ENCODE measurements around the gene SBF1.

Gene SBF1

GRCh38 chr22:50505276-50505775 lies 30.5 kb upstream of the SBF1 start:
- Histone ChIP-seq H3K4me3 (ENCODE audit: low read length) (no peak overlapping the region), H3K27ac (ENCODE audit: low read length) (no peak overlapping the region), H3K9ac (ENCODE audit: low read depth, low read length) (no peak overlapping the region), H3K36me3 (ENCODE audit: insufficient read depth, low read depth, low read length) (peaks cover 6% of the 10 kb centered on the region; the same call in 1 of the 2 replicates), H3K4me1 (ENCODE audit: insufficient read depth, low read length) (no peaks in the 10 kb centered on the region; the same call in 1 of the 2 replicates), H3K9me3 (ENCODE audit: insufficient read depth, low read depth, low read length) (no peaks in the 10 kb centered on the region), H3K27me3 (ENCODE audit: insufficient read depth, low read length) (no peaks in the 10 kb centered on the region)

DNA sequence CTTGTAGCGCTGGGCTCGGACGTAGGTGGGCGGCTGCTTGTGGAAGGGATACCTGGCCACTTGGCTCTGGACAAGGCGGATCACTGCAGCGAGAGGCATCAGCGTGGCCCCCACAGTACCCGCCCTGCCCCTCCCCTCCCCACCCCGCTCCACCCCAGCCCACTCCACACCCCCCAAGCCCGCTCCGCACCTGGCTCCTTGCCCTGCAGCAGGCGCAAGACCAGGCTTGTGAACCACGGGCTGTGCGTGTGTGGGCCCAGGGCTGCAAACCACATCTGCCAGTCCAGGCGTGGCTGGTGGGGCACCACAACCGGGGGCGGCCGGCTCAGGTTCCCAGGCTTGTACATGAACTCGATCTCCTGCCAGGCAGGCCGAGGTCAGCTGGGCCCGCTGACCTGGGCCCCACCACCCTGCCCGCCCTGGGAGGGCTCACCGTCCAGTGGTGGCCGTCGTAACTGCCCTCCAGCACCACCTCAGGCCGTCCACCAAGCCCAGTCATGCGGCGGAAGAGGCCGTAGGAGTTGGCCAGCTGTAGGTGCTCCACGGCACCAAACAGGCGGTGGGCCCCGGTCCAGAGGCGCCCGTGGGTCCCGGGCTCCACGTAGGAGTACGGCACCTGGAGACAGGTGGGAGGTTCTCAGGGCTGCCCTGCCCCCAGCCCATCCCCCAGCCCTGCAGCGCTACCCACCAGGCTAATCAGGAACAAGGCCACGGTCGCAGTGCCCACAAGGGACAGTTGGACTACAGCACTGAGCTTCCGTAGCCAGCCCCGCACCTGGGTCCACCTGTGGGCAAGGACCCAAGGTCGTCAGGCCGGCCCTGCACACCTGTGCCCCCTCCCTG lies 29.8 kb upstream of the SBF1 start:
- Histone ChIP-seq H3K36me3 (ENCODE audit: insufficient read depth, low read depth, low read length) (peaks cover 6% of the 10 kb centered on the region; the same call in 1 of the 2 replicates), H3K27me3 (ENCODE audit: insufficient read depth, low read length) (no peaks in the 10 kb centered on the region), H3K27ac (ENCODE audit: low read length) (no peak overlapping the region), H3K9me3 (ENCODE audit: insufficient read depth, low read depth, low read length) (no peaks in the 10 kb centered on the region), H3K9ac (ENCODE audit: low read depth, low read length) (no peak overlapping the region), H3K4me3 (ENCODE audit: low read length) (no peak overlapping the region), H3K4me1 (ENCODE audit: insufficient read depth, low read length) (no peaks in the 10 kb centered on the region; the same call in 1 of the 2 replicates)

GRCh38 chr22:50503475-50504145 lies 28.8 kb upstream of the SBF1 start:
- H3K9ac ChIP-seq (ENCODE audit: low read depth, low read length), result no peak overlapping the region
- H3K4me3 ChIP-seq (ENCODE audit: low read length), result no peak overlapping the region
- no peaks in the 10 kb centered on the region for H3K27me3 ChIP-seq (ENCODE audit: insufficient read depth, low read length)
- H3K27ac ChIP-seq (ENCODE audit: low read length), result no peak overlapping the region
- no peaks in the 10 kb centered on the region for H3K9me3 ChIP-seq (ENCODE audit: insufficient read depth, low read depth, low read length)
- H3K4me1 ChIP-seq (ENCODE audit: insufficient read depth, low read length), result no peaks in the 10 kb centered on the region; the same call in 1 of the 2 replicates
- H3K36me3 ChIP-seq (ENCODE audit: insufficient read depth, low read depth, low read length), result peaks cover 6% of the 10 kb centered on the region; the same call in 1 of the 2 replicates

DNA sequence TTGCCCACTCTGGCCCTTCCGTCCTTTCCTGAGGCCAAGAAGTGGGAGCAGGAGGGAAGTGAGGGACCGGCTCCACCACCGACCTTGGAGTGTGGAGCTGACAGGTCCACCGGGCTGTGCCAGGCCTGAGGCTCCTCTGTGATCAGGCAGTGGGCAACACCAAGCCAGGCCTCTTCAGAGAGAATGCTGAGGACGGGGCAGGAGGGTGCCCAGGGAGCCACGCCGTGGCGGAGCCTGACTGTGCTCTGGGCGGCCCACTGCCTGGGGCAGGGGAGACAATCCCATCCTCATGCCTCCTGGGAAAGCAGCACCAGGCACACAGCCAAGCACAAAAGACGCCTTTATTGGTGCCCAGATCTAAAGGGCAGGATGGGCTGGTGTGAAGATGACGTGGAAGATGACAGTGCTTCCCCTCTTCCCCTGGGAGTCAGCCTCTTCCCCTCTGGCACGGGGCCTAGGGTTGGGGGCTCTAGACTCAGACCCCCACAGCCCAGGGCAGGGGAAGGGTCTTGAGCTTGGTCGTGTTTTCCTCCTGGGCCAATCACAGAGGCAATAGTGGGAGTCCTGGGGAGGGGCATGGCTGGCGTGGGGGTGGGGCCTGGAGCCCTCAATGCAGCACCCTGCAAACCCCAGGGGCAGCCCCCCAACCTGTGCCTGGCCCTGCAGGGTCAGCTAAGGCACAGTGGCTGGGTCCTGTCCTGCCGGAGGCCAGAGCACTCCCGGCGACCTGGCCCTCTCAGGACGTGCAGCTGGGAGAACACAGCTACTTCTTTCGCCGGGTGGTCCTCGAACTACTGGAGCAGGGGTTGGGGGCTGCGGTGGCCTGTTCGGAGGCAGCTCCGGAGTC lies 28.0 kb upstream of the SBF1 start:
- Histone ChIP-seq H3K27me3 (ENCODE audit: insufficient read depth, low read length) (no peaks in the 10 kb centered on the region), H3K36me3 (ENCODE audit: insufficient read depth, low read depth, low read length) (peaks cover 6% of the 10 kb centered on the region; the same call in 1 of the 2 replicates), H3K27ac (ENCODE audit: low read length) (no peak overlapping the region), H3K9me3 (ENCODE audit: insufficient read depth, low read depth, low read length) (no peaks in the 10 kb centered on the region), H3K9ac (ENCODE audit: low read depth, low read length) (no peak overlapping the region), H3K4me1 (ENCODE audit: insufficient read depth, low read length) (no peaks in the 10 kb centered on the region; the same call in 1 of the 2 replicates), H3K4me3 (ENCODE audit: low read length) (no peak overlapping the region)

GRCh38 chr22:50502096-50502495 lies 27.3 kb upstream of the SBF1 start:
- H3K36me3 ChIP-seq (ENCODE audit: insufficient read depth, low read depth, low read length), result peaks cover 6% of the 10 kb centered on the region; the same call in 1 of the 2 replicates
- H3K27ac ChIP-seq (ENCODE audit: low read length), result no peak overlapping the region

DNA sequence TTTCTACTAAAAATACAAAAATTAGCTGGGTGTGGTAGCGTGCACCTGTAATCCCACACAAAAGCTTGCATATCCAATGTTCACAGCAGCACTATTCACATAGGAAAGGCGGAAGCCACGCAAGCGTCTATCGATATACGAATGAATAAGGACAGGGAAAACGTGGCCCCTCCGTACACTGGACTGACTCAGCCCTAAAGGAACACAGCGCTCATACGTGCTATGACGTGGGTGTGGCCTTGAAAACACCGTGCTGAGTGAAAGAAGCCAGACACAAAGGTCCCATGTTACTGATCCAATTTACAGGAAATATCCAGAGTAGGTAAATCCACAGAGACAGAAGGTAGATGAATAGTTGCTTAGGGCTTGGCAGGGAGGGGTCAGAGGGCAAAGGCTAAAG lies 25.6 kb upstream of the SBF1 start:
- H3K27me3 ChIP-seq (ENCODE audit: insufficient read depth, low read length), result no peaks in the 10 kb centered on the region
- H3K9me3 ChIP-seq (ENCODE audit: insufficient read depth, low read depth, low read length), result no peaks in the 10 kb centered on the region
- H3K9ac ChIP-seq (ENCODE audit: low read depth, low read length), result no peak overlapping the region
- no peak overlapping the region for H3K27ac ChIP-seq (ENCODE audit: low read length)
- H3K4me1 ChIP-seq (ENCODE audit: insufficient read depth, low read length), result no peaks in the 10 kb centered on the region
- H3K4me3 ChIP-seq (ENCODE audit: low read length), result no peak overlapping the region
- peaks cover 6% of the 10 kb centered on the region; the same call in 1 of the 2 replicates for H3K36me3 ChIP-seq (ENCODE audit: insufficient read depth, low read depth, low read length)

More at GRCh38 chr22:50502096-50502495, 27.3 kb upstream of the SBF1 start:
- Histone ChIP-seq H3K4me3 (ENCODE audit: low read length) (no peak overlapping the region), H3K4me1 (ENCODE audit: insufficient read depth, low read length) (no peaks in the 10 kb centered on the region; the same call in 1 of the 2 replicates), H3K27me3 (ENCODE audit: insufficient read depth, low read length) (no peaks in the 10 kb centered on the region), H3K9ac (ENCODE audit: low read depth, low read length) (no peak overlapping the region), H3K9me3 (ENCODE audit: insufficient read depth, low read depth, low read length) (no peaks in the 10 kb centered on the region)

- Histone ChIP-seq H3K36me3 (ENCODE audit: insufficient read depth, low read depth, low read length) (no peaks in the 10 kb centered on the region), H3K9me3 (ENCODE audit: insufficient read depth, low read depth, low read length) (no peaks in the 10 kb centered on the region), H3K27ac (ENCODE audit: low read length) (no peak overlapping the region), H3K27me3 (ENCODE audit: insufficient read depth, low read length) (no peaks in the 10 kb centered on the region), H3K4me3 (ENCODE audit: low read length) (no peak overlapping the region), H3K4me1 (ENCODE audit: insufficient read depth, low read length) (no peaks in the 10 kb centered on the region), H3K9ac (ENCODE audit: low read depth, low read length) (no peak overlapping the region)
Observed at GRCh38 chr22:50498322-50498890, 23.6 kb upstream of the SBF1 start.

DNA sequence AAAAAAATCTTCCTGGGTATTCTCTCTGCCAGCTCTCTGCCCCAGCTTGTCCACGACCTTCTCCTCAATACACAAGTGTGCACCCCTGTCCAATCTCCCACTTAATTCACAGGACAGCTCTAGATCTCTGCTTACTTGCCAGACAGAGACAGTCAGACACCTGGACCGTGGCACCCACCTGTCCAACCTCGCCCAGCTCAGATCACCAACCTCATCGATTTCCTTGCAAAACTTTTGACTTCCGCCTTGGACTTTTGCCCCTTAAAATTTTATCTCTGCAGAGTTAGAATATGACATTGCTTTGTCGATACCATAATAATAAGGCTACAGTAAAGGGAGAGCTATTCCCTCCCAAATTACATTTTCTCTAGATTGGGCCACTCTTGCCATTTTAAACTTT lies 22.3 kb upstream of the SBF1 start:
- H3K27me3 ChIP-seq (ENCODE audit: insufficient read depth, low read length), result no peaks in the 10 kb centered on the region
- H3K27ac ChIP-seq (ENCODE audit: low read length), result no peak overlapping the region

GRCh38 chr22:50490531-50491308 lies 15.9 kb upstream of the SBF1 start:
- Histone ChIP-seq H3K4me1 (ENCODE audit: insufficient read depth, low read length) (no peaks in the 10 kb centered on the region), H3K36me3 (ENCODE audit: insufficient read depth, low read depth, low read length) (no peaks in the 10 kb centered on the region), H3K27me3 (ENCODE audit: insufficient read depth, low read length) (no peaks in the 10 kb centered on the region), H3K27ac (ENCODE audit: low read length) (no peak overlapping the region), H3K4me3 (ENCODE audit: low read length) (no peak overlapping the region), H3K9ac (ENCODE audit: low read depth, low read length) (no peak overlapping the region), H3K9me3 (ENCODE audit: insufficient read depth, low read depth, low read length) (no peaks in the 10 kb centered on the region)

More for the DNA sequence above, 22.3 kb upstream of the SBF1 start:
- H3K4me3 ChIP-seq (ENCODE audit: low read length), result no peak overlapping the region
- no peaks in the 10 kb centered on the region for H3K36me3 ChIP-seq (ENCODE audit: insufficient read depth, low read depth, low read length)
- no peak overlapping the region for H3K9ac ChIP-seq (ENCODE audit: low read depth, low read length)
- H3K4me1 ChIP-seq (ENCODE audit: insufficient read depth, low read length), result no peaks in the 10 kb centered on the region
- no peaks in the 10 kb centered on the region for H3K9me3 ChIP-seq (ENCODE audit: insufficient read depth, low read depth, low read length)

GRCh38 chr22:50489363-50490243 lies 14.8 kb upstream of the SBF1 start:
- Histone ChIP-seq H3K27me3 (ENCODE audit: insufficient read depth, low read length) (no peaks in the 10 kb centered on the region), H3K36me3 (ENCODE audit: insufficient read depth, low read depth, low read length) (no peaks in the 10 kb centered on the region), H3K27ac (ENCODE audit: low read length) (no peak overlapping the region), H3K4me3 (ENCODE audit: low read length) (no peak overlapping the region), H3K4me1 (ENCODE audit: insufficient read depth, low read length) (no peaks in the 10 kb centered on the region), H3K9ac (ENCODE audit: low read depth, low read length) (no peak overlapping the region), H3K9me3 (ENCODE audit: insufficient read depth, low read depth, low read length) (no peaks in the 10 kb centered on the region)
